Fibroblast of gingiva (primary cell): ENCODE measurements around the gene TLE6.
"Not testable (repeated sequence)": the region's sequence is repeated elsewhere in the genome, so short reads cannot be mapped to it uniquely, and the experiment has no call there.

ENCODE experiments used
- DNase-seq: peaks from one replicate; pipeline ENCODE4 v3.0.0-alpha.2; 2011; ENCODE audit warnings: low read depth

The TLE6 gene

GRCh38 chr19:3004522-3004921 lies 27.2 kb downstream of the TLE6 start:
- DNase-seq, result no peak

DNA sequence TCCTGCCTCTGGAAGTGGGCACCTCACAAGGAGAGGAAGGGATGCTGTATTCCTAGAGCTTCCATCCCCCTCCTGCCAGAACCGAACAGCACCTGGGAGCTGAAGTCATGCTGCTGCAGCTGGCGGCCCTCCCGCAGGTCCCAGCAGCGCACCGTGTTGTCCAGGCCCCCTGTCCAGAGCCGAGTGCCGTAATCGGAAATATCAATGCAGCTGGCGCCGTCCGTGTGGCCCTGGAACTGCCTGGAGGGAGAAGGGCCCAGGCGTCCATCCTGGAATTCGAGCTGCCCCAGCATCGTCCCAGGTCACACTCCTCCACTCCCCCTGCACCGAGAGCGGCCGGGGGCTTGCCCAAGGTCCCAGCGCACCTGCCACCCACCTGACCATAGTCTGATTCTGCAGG lies 28.0 kb downstream of the TLE6 start:
- DNase-seq, result no peak

- no peak for DNase-seq
Measured at GRCh38 chr19:3006075-3006767, 28.9 kb downstream of the TLE6 start.

GRCh38 chr19:3007975-3008374 lies 30.6 kb downstream of the TLE6 start:
- no peak for DNase-seq

GRCh38 chr19:3008994-3009393 lies 31.6 kb downstream of the TLE6 start:
- no peak for DNase-seq

- no peak for DNase-seq
Measured at GRCh38 chr19:3010871-3011270, 33.5 kb downstream of the TLE6 start.

DNA sequence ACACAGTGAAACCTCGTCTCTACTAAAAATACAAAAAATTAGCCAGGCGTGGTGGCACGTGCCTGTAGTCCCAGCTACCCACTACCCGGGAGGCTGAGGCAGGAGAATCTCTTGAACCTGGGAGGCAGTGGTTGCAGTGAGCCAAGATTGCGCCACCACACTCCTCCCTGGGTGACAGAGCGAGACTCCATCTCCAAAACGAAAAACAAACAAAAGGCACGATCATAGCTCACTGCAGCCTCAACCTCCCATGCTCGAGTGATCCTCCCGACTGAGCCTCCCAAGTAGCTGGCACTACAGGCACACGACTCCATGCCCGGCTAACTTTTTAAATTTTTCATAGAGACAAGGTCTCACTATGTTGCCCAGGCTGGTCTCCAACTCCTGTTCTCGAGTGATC lies 34.7 kb downstream of the TLE6 start:
- not testable (repeated sequence) for DNase-seq

- no peak for DNase-seq
Measured at GRCh38 chr19:3012621-3013262, 35.4 kb downstream of the TLE6 start.

DNA sequence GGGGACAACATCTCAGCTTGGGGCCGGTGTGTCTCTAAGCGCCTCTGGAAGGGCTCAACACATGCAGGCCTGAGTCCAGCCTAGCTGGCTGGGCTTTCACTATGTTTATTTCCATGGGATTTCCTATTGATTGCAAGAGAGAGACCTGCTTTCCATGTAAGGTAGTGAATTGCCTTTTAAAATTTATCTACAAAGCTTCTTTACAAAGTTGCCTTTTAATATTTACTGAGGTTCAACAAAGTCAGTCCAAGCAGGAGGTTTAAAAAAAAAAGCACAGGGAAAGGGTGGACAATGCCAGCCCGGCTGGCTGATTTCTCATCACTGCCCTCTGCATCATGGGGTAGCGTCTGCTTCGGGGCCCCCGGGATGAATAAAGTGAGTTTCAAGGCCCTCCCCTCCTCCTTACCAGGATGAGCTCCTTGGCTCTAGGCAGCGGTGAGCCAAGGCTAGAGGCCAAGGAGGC lies 35.9 kb downstream of the TLE6 start:
- no peak for DNase-seq

DNA sequence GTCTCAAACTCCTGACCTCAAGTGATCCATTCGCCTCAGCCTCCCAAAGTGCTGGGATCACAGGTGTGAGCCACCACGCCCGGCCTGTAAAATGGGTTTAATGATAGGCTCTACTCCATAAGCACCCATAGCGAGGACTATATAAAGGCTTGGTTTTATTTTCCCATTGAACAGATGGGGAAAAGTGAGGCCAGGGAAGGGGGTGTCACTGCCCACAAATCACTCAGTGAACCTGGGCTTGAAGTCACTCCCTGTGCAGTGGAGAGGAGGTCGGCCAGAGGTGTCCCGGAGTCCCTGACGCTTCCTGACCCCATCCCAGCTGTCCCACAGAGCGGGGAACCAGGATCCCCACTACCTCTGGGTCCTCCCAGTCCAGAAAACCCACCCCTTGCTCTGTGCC lies 36.8 kb downstream of the TLE6 start:
- no peak for DNase-seq

- no peak for DNase-seq
Measured at GRCh38 chr19:3015126-3016057, 38.0 kb downstream of the TLE6 start.

DNA sequence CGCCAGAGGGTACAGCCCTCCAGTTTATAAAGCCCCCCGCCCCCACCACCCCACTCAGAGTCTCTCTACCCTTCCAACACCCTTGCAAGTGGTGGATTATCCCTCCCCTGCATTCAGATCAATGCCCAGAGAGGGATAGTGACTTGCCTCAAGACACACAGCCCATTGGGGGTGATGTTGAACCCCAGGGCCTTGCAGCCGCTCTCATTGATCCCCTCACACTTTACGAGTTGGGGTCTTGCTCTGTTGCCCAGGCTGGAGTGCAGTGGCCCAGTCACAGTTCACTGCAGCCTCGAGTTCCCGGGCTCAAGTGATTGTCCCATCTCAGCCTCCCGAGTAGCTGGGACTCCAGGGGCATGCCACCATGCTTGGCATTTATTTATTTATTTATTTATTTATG lies 40.6 kb downstream of the TLE6 start:
- no peak for DNase-seq

- no peak for DNase-seq
Measured at GRCh38 chr19:3019211-3019854, 42.0 kb downstream of the TLE6 start.

GRCh38 chr19:3020321-3020960 lies 43.1 kb downstream of the TLE6 start:
- DNase-seq, result no peak

- no peak for DNase-seq
Measured at GRCh38 chr19:3024509-3024869, 47.1 kb downstream of the TLE6 start.

- no peak for DNase-seq
Measured at GRCh38 chr19:3024870-3025548, 47.6 kb downstream of the TLE6 start.

DNA sequence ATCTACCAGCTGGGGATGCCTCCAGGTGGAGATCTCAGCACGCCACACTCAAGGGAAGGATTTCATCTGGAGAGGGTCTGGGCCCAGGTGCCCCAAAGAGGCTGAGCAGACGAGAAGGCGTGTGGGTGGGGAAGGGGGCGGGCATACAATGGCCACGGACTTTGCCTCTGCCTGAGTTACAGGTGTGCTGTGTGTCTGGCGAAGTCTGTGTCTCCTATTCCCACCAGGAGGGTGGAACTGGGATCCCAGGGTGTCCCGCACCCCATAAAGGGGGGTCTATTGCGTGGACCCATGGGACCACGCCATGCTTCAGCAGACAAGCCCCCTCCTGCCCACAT lies 48.2 kb downstream of the TLE6 start:
- DNase-seq, result no peak

DNA sequence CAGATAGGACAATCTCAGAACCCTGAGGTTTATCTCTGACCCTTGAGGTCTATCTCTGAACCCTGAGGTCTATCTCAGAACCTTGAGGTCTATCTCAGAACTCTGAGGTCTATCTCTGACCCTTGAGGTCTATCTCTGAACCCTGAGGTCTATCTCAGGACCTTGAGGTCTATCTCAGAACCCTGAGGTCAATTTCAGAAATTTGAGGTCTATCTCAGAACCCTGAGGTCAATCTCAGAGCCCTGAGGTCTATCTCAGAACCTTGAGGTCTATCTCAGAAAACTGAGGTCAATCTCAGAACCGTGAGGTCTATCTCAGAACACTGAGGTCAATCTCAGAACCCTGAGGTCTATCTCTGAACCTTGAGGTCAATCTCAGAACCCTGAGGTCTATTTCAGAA lies 49.4 kb downstream of the TLE6 start:
- no peak for DNase-seq

DNA sequence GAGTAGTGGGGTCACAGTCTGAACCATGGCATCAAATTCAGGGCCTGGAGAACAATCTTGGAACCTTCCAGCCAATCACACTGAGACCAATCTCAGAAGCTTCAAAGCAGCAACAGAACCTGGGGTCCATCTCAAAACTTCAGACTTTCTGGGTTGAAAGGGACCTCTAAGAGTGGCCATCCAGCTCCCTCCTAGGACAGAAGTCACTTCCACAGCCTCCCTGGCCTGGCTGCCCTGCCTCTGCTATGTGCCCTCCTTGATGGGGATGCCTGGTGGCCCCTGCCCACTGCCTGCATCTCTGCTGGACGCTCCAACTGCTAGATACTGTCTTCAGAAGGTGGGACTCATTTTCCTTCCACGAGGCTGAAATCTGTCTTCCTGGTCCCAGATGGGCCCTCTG lies 49.9 kb downstream of the TLE6 start:
- no peak for DNase-seq

- DNase-seq, result no peak
Measured at GRCh38 chr19:3027981-3028304, 50.6 kb downstream of the TLE6 start.

DNA sequence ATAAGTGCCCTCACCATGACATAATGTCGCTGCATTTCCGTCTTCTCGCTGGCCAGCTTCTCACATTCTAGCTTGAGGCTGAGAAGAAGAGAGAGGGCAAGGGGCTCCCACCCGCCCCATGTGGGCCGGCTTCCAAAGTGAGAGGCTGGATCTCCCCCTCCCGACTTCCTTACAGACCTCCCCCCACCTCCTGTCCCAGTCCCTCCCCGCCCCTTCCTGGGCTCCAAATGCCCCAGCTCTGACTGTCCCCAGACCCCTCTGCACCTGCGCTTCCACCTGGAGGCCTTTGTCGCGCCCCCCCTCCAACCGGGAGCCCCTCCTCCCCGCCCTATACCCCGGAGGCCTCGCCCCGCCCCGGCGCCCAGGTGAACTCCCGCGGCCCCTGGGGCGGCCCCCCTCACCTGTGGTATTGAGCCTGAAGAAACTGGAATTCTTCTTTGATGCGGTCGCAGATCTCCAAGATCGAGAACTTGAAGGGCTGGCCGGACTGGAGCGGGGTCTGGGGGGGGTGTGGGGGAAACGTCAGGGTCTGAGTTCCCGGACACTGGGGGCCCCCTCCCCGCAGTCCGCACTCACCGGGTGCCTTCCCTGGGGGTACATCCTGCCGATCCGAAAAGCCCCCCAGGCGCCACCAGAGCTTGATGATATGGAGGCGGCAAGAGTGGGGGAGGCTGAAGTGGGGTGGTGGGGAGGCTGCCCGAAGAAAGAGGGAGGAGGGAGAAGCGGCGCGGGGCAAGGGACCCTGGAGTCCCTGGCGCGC lies 51.1 kb downstream of the TLE6 start:
- no peak for DNase-seq
